ENCODE results near the gene USP15.

GRCh38 chr12:62210422-62210821, 49.8 kb upstream of the USP15 start:
- TF ChIP-seq CTCF (IDR thresholded peaks at IDR 0.05) (peak; percentile 47 to 77 (median 73)), POLR2A (IDR thresholded peaks at IDR 0.05) (no peak)

Measured in tibial nerve (tissue), 3 donors.